ENCODE data around the gene CCNG2. TPM values are rescaled to one million over a fixed set of nuclear protein-coding genes. Genes with fewer than 3 reads are reported as not detected.

CCNG2 gene
- total RNA-seq, 1 experiment from 2014 or later: 23.5 TPM

DNA sequence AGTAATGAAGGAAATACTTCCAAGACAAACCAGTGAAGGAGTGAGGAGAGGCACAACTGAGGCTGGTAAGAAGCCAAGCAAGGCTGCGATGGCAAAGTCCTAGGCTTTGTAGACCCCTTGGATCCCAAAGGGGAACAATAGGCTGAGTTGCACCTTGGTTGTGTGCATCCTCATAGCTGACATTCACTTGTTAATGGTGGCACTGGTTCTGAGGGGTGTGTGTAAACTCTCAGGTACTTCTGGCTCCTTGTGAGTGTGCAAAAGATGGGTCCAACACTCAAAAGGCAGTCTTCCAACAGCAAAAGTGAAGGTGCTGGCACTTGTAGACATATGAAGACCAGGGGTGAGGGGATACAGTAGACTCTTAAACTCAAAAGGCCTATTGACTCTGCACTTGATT lies 60.5 kb downstream of the CCNG2 start:
- intact Hi-C loops (cut with micrococcal nuclease): no loop called here
- ChIA-PET CTCF (interaction anchor here (0.6 to 1.0 kb wide), 2 partner anchors 14 to 168 kb away, joined by 4 to 5 read pairs; no protein-coding TSS in a partner anchor), POLR2A (no interaction called here)
- H3K9me3 Mint-ChIP-seq (ENCODE audit: unreplicated experiment): no peaks in the 10 kb centered on the region
- BruUV-seq (replicated peaks): no TSS peak
- TF ChIP-seq CTCF (IDR thresholded peaks at IDR 0.05; ENCODE audit: unreplicated experiment): no peak
- H3K4me1 Mint-ChIP-seq (ENCODE audit: insufficient read depth, unreplicated experiment): peaks cover 11% of the 10 kb centered on the region
- no peak for DNase-seq (ENCODE audit: unreplicated experiment)
- H3K4me3 Mint-ChIP-seq (ENCODE audit: unreplicated experiment): no peak overlapping the region
- no peak overlapping the region for H3K27ac Mint-ChIP-seq (ENCODE audit: low read depth, unreplicated experiment)
- H3K27me3 Mint-ChIP-seq (ENCODE audit: insufficient read depth, unreplicated experiment): no peaks in the 10 kb centered on the region
- H3K36me3 Mint-ChIP-seq (ENCODE audit: insufficient read depth, unreplicated experiment): no peaks in the 10 kb centered on the region

DNA sequence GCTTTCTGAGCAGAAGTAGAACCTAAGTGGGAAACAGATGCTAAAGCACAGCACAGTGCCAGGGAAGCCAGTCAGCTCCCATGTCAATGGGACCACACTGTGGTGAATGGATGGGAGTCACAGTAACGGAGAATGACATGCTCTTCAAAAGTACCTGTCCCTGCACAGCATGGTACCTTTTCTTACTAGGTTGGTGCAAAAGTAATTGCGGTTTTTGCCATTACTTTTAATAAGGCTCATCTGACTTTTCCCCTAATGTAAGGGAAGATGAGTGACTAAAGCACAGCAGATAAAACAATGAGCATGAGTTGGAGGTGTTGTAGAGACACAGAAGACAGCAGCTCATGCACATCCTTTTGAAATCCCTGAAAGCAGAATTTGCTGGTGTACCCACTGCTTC lies 62.3 kb downstream of the CCNG2 start:
- no peak overlapping the region for H3K27ac Mint-ChIP-seq (ENCODE audit: low read depth, unreplicated experiment)
- no peak for DNase-seq (ENCODE audit: unreplicated experiment)
- POLR2A ChIA-PET: interaction anchor here (0.8 kb wide), 1 partner anchor 15 kb away, joined by 3 read pairs; no protein-coding TSS in a partner anchor
- no peak overlapping the region for H3K4me3 Mint-ChIP-seq (ENCODE audit: unreplicated experiment)
- peaks cover 11% of the 10 kb centered on the region for H3K4me1 Mint-ChIP-seq (ENCODE audit: insufficient read depth, unreplicated experiment)
- CTCF ChIA-PET: no interaction called here
- no TSS peak for BruUV-seq (replicated peaks)
- TF ChIP-seq CTCF (IDR thresholded peaks at IDR 0.05; ENCODE audit: unreplicated experiment): no peak
- intact Hi-C loops (cut with micrococcal nuclease): no loop called here
- H3K27me3 Mint-ChIP-seq (ENCODE audit: insufficient read depth, unreplicated experiment): no peaks in the 10 kb centered on the region
- no peaks in the 10 kb centered on the region for H3K36me3 Mint-ChIP-seq (ENCODE audit: insufficient read depth, unreplicated experiment)
- H3K9me3 Mint-ChIP-seq (ENCODE audit: unreplicated experiment): no peaks in the 10 kb centered on the region

Other genes with a start within 250 kb of the CCNG2 start
- gene SEPTIN11, start 207.5 kb upstream of the CCNG2 start, total RNA-seq (2022): 57.1 and 82.7 TPM in 2 replicates
- gene CCNI, start 81.2 kb upstream of the CCNG2 start, total RNA-seq (2022): 297 and 368 TPM in 2 replicates

Data from MCF 10A (cell line).